Measurements from ENCODE around the gene SZRD1.

DNA sequence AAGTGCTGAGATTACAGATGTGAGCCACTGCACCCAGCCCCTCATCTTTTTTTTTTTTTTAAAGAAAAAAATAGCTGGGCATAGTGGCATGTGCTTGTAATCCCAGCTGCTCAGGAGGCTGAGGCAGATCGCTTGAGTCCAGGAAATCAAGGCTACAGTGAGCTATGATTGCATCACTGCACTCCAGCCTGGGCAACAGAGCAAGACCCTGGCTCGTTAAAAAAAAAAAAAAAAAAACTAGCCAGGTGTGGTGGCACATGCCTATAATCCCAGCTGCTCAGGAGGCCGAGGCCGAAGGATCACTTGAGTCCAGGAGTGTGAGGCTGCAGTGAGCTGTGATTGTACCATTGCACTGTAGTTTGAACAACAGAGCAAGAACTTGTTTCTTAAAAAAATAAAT is 13.8 kb downstream of the SZRD1 start:
- TF ChIP-seq POLR2AphosphoS5 (IDR thresholded peaks at IDR 0.05; ENCODE audit: low read depth, low read length) (no peak), POLR2A (IDR thresholded peaks at IDR 0.05; ENCODE audit: low read depth, low read length) (no peak), POU2F2 (IDR thresholded peaks at IDR 0.05; ENCODE audit: low read depth, low read length) (no peak), TAF1 (IDR thresholded peaks at IDR 0.05; ENCODE audit: low read depth, low read length) (no peak), SPI1 (IDR thresholded peaks at IDR 0.05; ENCODE audit: low read depth, low read length) (no peak)

Data from GM12891 (cell line).